Hepatocyte (in vitro differentiated cells): ENCODE results near the gene RAPGEF5. TPM values are rescaled to one million over a fixed set of nuclear protein-coding genes. Genes with fewer than 3 reads are reported as not detected.

ENCODE experiments used
- DNase-seq: peaks from one replicate; pipeline ENCODE4 v3.0.0-alpha.2; 2016; ENCODE audit warnings: low spot score
- H2AFZ ChIP-seq: fragments of 200-600 bp; sonication (generic); 2 replicates; pipeline ENCODE4 v1.6.0; 2016; ENCODE audit warnings: antibody characterized with exemption, mild to moderate bottlenecking
- H3K27ac ChIP-seq: fragments of 200-600 bp; sonication (generic); 2 replicates; pipeline ENCODE4 v1.5.1; 2016; ENCODE audit warnings: mild to moderate bottlenecking
- H3K27me3 ChIP-seq: fragments of 200-600 bp; sonication (generic); 2 replicates; pipeline ENCODE4 v1.6.1; 2016
- H3K36me3 ChIP-seq: fragments of 200-600 bp; sonication (generic); replicated peaks from 2 replicates; pipeline ENCODE4 v1.5.1; 2016; ENCODE audit warnings: low read depth; ENCODE audit not compliant: insufficient read depth
- H3K4me1 ChIP-seq: fragments of 200-600 bp; sonication (generic); 2 replicates; pipeline ENCODE4 v1.5.1; 2016; ENCODE audit warnings: mild to moderate bottlenecking, moderate library complexity; ENCODE audit not compliant: insufficient read depth
- H3K4me2 ChIP-seq: fragments of 200-600 bp; sonication (generic); 2 replicates; pipeline ENCODE4 v1.6.0; 2016
- H3K4me3 ChIP-seq: fragments of 200-600 bp; sonication (generic); 2 replicates; pipeline ENCODE4 v1.5.1; 2016; ENCODE audit warnings: mild to moderate bottlenecking
- H3K79me2 ChIP-seq: fragments of 200-600 bp; sonication (generic); 2 replicates; pipeline ENCODE4 v1.6.0; 2017; ENCODE audit warnings: mild to moderate bottlenecking
- H3K9me2 ChIP-seq: fragments of 200-600 bp; sonication (generic); replicated peaks from 2 replicates; pipeline ENCODE4 v1.6.0; 2017; ENCODE audit warnings: mild to moderate bottlenecking; ENCODE audit not compliant: insufficient read depth
- H3K9me3 ChIP-seq: fragments of 200-600 bp; sonication (generic); 2 replicates; pipeline ENCODE4 v1.5.1; 2016; ENCODE audit warnings: low read depth, mild to moderate bottlenecking
- H4K20me1 ChIP-seq: fragments of 200-600 bp; sonication (generic); 2 replicates; pipeline ENCODE4 v1.6.0; 2016; ENCODE audit warnings: mild to moderate bottlenecking; ENCODE audit not compliant: insufficient read depth, poor library complexity, severe bottlenecking
- CTCF ChIP-seq: fragments of 200-600 bp; sonication (generic); IDR thresholded peaks from 2 replicates; pipeline ENCODE4 v1.5.1; 2016; ENCODE audit warnings: antibody characterized with exemption, mild to moderate bottlenecking; ENCODE audit not compliant: poor library complexity
- EZH2 ChIP-seq: fragments of 200-600 bp; sonication (generic); IDR thresholded peaks from 2 replicates; pipeline ENCODE4 v1.6.1; 2016; ENCODE audit warnings: antibody characterized with exemption, mild to moderate bottlenecking, borderline replicate concordance
- EZH2phosphoT487 ChIP-seq: fragments of 200-600 bp; sonication (generic); IDR thresholded peaks from one replicate; pipeline ENCODE4 v1.6.1; 2018; ENCODE audit warnings: antibody characterized with exemption, mild to moderate bottlenecking, low read depth, moderate library complexity; ENCODE audit not compliant: unreplicated experiment, severe bottlenecking
- WGBS: methylation state at CpG from one replicate; pipeline ENCODE4 v1.1.6; 2016; ENCODE audit warnings: low lambda C conversion rate; ENCODE audit errors: missing lambda C conversion rate; 5-methylcytosine and 5-hydroxymethylcytosine counted together
- polyA plus RNA-seq: library from polyadenylated mRNA; unstranded; fragments of >200 nt; fragmentation: Nextera tagmentation; extraction: Ambion mirVana; gene quantifications from 2 replicates; pipeline ENCODE4 v1.2.1, GENCODE V29; 2016
- total RNA-seq: library from RNA; depleted of rRNA; stranded (reverse); fragments of >200 nt; gene quantifications from 2 replicates; pipeline ENCODE4 v1.2.3, GENCODE V29; 2014

RAPGEF5 gene
- total and polyA plus RNA-seq, 2 experiments from 2014 or later, result 5.2 to 14.5 TPM

GRCh38 chr7:22240904-22241571, 115.9 kb downstream of the RAPGEF5 start:
- Histone ChIP-seq H3K4me1 (no peaks in the 10 kb centered on the region), H3K9me2 (no peaks in the 10 kb centered on the region), H3K36me3 (no peaks in the 10 kb centered on the region), H3K27ac (no peak overlapping the region), H3K79me2 (no peaks in the 10 kb centered on the region), H2AFZ (no peak overlapping the region), H3K4me2 (no peak overlapping the region), H3K4me3 (no peak overlapping the region), H3K27me3 (no peaks in the 10 kb centered on the region), H3K9me3 (peaks cover under 1% of the 10 kb centered on the region), H4K20me1 (no peaks in the 10 kb centered on the region)
- no peak for DNase-seq
- no peak for TF ChIP-seq EZH2phosphoT487
- no peak for TF ChIP-seq EZH2

GRCh38 chr7:22238354-22239311, 118.3 kb downstream of the RAPGEF5 start:
- no peak for TF ChIP-seq CTCF
- no peak for TF ChIP-seq EZH2phosphoT487
- no peak for TF ChIP-seq EZH2
- no peaks in the 10 kb centered on the region for H3K36me3 ChIP-seq
- no peaks in the 10 kb centered on the region for H3K79me2 ChIP-seq
- no peak for DNase-seq
- no peak overlapping the region for H3K27ac ChIP-seq
- no peaks in the 10 kb centered on the region for H3K9me3 ChIP-seq
- no peak overlapping the region for H3K4me2 ChIP-seq
- H3K4me1 ChIP-seq, result no peaks in the 10 kb centered on the region
- H3K27me3 ChIP-seq, result no peaks in the 10 kb centered on the region
- H3K4me3 ChIP-seq, result no peak overlapping the region
- no peaks in the 10 kb centered on the region for H4K20me1 ChIP-seq
- no peaks in the 10 kb centered on the region for H3K9me2 ChIP-seq
- no peak overlapping the region for H2AFZ ChIP-seq
- WGBS, result 93% methylated on average over 3 of the region's 3 CpGs

GRCh38 chr7:22235134-22235533, 121.8 kb downstream of the RAPGEF5 start:
- Histone ChIP-seq H3K27ac (no peak overlapping the region), H3K4me2 (no peak overlapping the region)
- 90% methylated on average over 2 of the region's 2 CpGs for WGBS

More at GRCh38 chr7:22235134-22235533, 121.8 kb downstream of the RAPGEF5 start:
- TF ChIP-seq CTCF (no peak), EZH2 (no peak), EZH2phosphoT487 (no peak)
- Histone ChIP-seq H4K20me1 (no peaks in the 10 kb centered on the region), H3K4me1 (no peaks in the 10 kb centered on the region), H3K4me3 (no peak overlapping the region), H3K9me3 (no peaks in the 10 kb centered on the region), H3K27me3 (no peaks in the 10 kb centered on the region), H3K79me2 (no peaks in the 10 kb centered on the region), H3K36me3 (no peaks in the 10 kb centered on the region), H2AFZ (no peak overlapping the region), H3K9me2 (no peaks in the 10 kb centered on the region)
- no peak for DNase-seq
